ENCODE results near the gene TIMM10B. TPM values are rescaled to one million over a fixed set of nuclear protein-coding genes. Genes with fewer than 3 reads are reported as not detected.
A peak's percentile ranks its signal among the peaks of the same experiment; 100 is the strongest.

TIMM10B gene
- total RNA-seq, 1 experiment from 2014 or later: 63.8 TPM

GRCh38 chr11:6531267-6531752 lies 50.0 kb downstream of the TIMM10B start:
- Histone ChIP-seq H3K36me3 (ENCODE audit: control insufficient read depth, insufficient read depth, low read length) (no peaks in the 10 kb centered on the region), H3K4me3 (ENCODE audit: low read depth in 2 of 2, low read length in 2 of 2) (no peak overlapping the region), H3K9me3 (ENCODE audit: control insufficient read depth, insufficient read depth, low read depth, low read length) (no peaks in the 10 kb centered on the region), H3K4me1 (ENCODE audit: control insufficient read depth, insufficient read depth, low read length) (no peaks in the 10 kb centered on the region), H3K27me3 (ENCODE audit: control insufficient read depth, insufficient read depth, low read length) (no peaks in the 10 kb centered on the region), H3K27ac (ENCODE audit: low read length) (no peak overlapping the region)
- intact Hi-C loops (cut with micrococcal nuclease; ENCODE audit: unreplicated experiment): loop anchor here (5.0 kb wide), 3 partner anchors 66 to 176 kb away; partner anchors contain the start of gene MRPL17
- ATAC-seq (peak; percentile 84), DNase-seq (ENCODE audit: low read depth, low spot score) (peak; percentile 80)
- ChIA-PET POLR2A (no interaction called here), CTCF (interaction anchor here (0.6 to 1.7 kb wide), 24 partner anchors 9 to 227 kb away, joined by 3 to 34 read pairs (median 4); partner anchors contain the start of genes ILK, MRPL17, RRP8 and TPP1)
- in situ Hi-C loops (cut with HindIII; ENCODE audit: low pct_unique_long_range_greater_than_20kb, low sequenced_read_pairs): no loop called here
- BruUV-seq (replicated peaks): no TSS peak
- TF ChIP-seq CTCF (IDR thresholded peaks at IDR 0.05) (peak; percentile 94), POLR2AphosphoS5 (IDR thresholded peaks at IDR 0.05; ENCODE audit: low read depth, low read length) (no peak), SIN3A (IDR thresholded peaks at IDR 0.05; ENCODE audit: borderline replicate concordance, insufficient read depth, low read depth, low read length) (no peak), TCF7L2 (IDR thresholded peaks at IDR 0.05; ENCODE audit: low read depth, low read length) (no peak)

Other genes starting within 250 kb of the TIMM10B start
- gene FHIP1B, start 246.9 kb upstream of the TIMM10B start, total RNA-seq (2021; ENCODE audit: unreplicated experiment): 42.8 TPM
- gene CNGA4, start 242.4 kb upstream of the TIMM10B start, total RNA-seq (2021; ENCODE audit: unreplicated experiment): 0.62 TPM
- gene CCKBR, start 221.7 kb upstream of the TIMM10B start, total RNA-seq (2021; ENCODE audit: unreplicated experiment): not detected
- gene CAVIN3, start 161.0 kb upstream of the TIMM10B start, total RNA-seq (2021; ENCODE audit: unreplicated experiment): 31.1 TPM
- gene SMPD1, start 91.0 kb upstream of the TIMM10B start, total RNA-seq (2021; ENCODE audit: unreplicated experiment): 20.0 TPM
- gene APBB1, start 62.4 kb upstream of the TIMM10B start, total RNA-seq (2021; ENCODE audit: unreplicated experiment): 9.6 TPM
- 1.0 TPM for gene HPX, start 40.5 kb upstream of the TIMM10B start, total RNA-seq (2021; ENCODE audit: unreplicated experiment)
- 35.4 TPM for gene TRIM3, start 7.6 kb upstream of the TIMM10B start, total RNA-seq (2021; ENCODE audit: unreplicated experiment)
- 116 TPM for gene ARFIP2, start 170 bp upstream of the TIMM10B start, total RNA-seq (2021; ENCODE audit: unreplicated experiment)
- 10.6 TPM for gene DNHD1, start 15.8 kb downstream of the TIMM10B start, total RNA-seq (2021; ENCODE audit: unreplicated experiment)
- 23.1 TPM for gene RRP8, start 122.1 kb downstream of the TIMM10B start, total RNA-seq (2021; ENCODE audit: unreplicated experiment)
- gene ILK, start 122.3 kb downstream of the TIMM10B start, total RNA-seq (2021; ENCODE audit: unreplicated experiment): 204 TPM
- gene TAF10, start 130.7 kb downstream of the TIMM10B start, total RNA-seq (2021; ENCODE audit: unreplicated experiment): 387 TPM
- 200 TPM for gene TPP1, start 137.9 kb downstream of the TIMM10B start, total RNA-seq (2021; ENCODE audit: unreplicated experiment)
- gene DCHS1, start 174.3 kb downstream of the TIMM10B start, total RNA-seq (2021; ENCODE audit: unreplicated experiment): 2.2 TPM
- gene MRPL17, start 201.8 kb downstream of the TIMM10B start, total RNA-seq (2021; ENCODE audit: unreplicated experiment): 115 TPM